ENCODE results near the gene RIMBP2.

The RIMBP2 gene

GRCh38 chr12:130579231-130579630, 136.9 kb downstream of the RIMBP2 start:
- no peaks in the 10 kb centered on the region for H3K4me1 ChIP-seq (ENCODE audit: control insufficient read depth, insufficient read depth, low read length)
- no peaks in the 10 kb centered on the region for H3K36me3 ChIP-seq (ENCODE audit: control insufficient read depth, insufficient read depth, low read length)
- no peak overlapping the region for H3K4me3 ChIP-seq (ENCODE audit: low read depth, low read length)
- H3K27me3 ChIP-seq (ENCODE audit: control insufficient read depth, insufficient read depth, low read length) = no peaks in the 10 kb centered on the region
- no peaks in the 10 kb centered on the region for H3K9me3 ChIP-seq (ENCODE audit: control insufficient read depth, insufficient read depth, low read length)
- H3K9ac ChIP-seq (ENCODE audit: low read depth, low read length) = no peak overlapping the region

- no peaks in the 10 kb centered on the region for H3K27me3 ChIP-seq (ENCODE audit: control insufficient read depth, insufficient read depth, low read length)
- no peaks in the 10 kb centered on the region for H3K4me1 ChIP-seq (ENCODE audit: control insufficient read depth, insufficient read depth, low read length)
- no peak overlapping the region for H3K9ac ChIP-seq (ENCODE audit: low read depth, low read length)
- H3K4me3 ChIP-seq (ENCODE audit: low read depth, low read length) = no peak overlapping the region
- H3K36me3 ChIP-seq (ENCODE audit: control insufficient read depth, insufficient read depth, low read length) = no peaks in the 10 kb centered on the region
- H3K9me3 ChIP-seq (ENCODE audit: control insufficient read depth, insufficient read depth, low read length) = no peaks in the 10 kb centered on the region
Measured at GRCh38 chr12:130577351-130577750, 138.7 kb downstream of the RIMBP2 start.

GRCh38 chr12:130576371-130576816, 139.7 kb downstream of the RIMBP2 start:
- no peaks in the 10 kb centered on the region for H3K4me1 ChIP-seq (ENCODE audit: control insufficient read depth, insufficient read depth, low read length)
- H3K4me3 ChIP-seq (ENCODE audit: low read depth, low read length) = no peak overlapping the region
- no peaks in the 10 kb centered on the region for H3K36me3 ChIP-seq (ENCODE audit: control insufficient read depth, insufficient read depth, low read length)
- H3K9ac ChIP-seq (ENCODE audit: low read depth, low read length) = no peak overlapping the region
- no peaks in the 10 kb centered on the region for H3K9me3 ChIP-seq (ENCODE audit: control insufficient read depth, insufficient read depth, low read length)
- no peaks in the 10 kb centered on the region for H3K27me3 ChIP-seq (ENCODE audit: control insufficient read depth, insufficient read depth, low read length)

- Histone ChIP-seq H3K9ac (ENCODE audit: low read depth, low read length) (no peak overlapping the region), H3K9me3 (ENCODE audit: control insufficient read depth, insufficient read depth, low read length) (no peaks in the 10 kb centered on the region), H3K4me1 (ENCODE audit: control insufficient read depth, insufficient read depth, low read length) (no peaks in the 10 kb centered on the region), H3K27me3 (ENCODE audit: control insufficient read depth, insufficient read depth, low read length) (no peaks in the 10 kb centered on the region), H3K4me3 (ENCODE audit: low read depth, low read length) (no peak overlapping the region), H3K36me3 (ENCODE audit: control insufficient read depth, insufficient read depth, low read length) (no peaks in the 10 kb centered on the region)
Measured at GRCh38 chr12:130574402-130574801, 141.7 kb downstream of the RIMBP2 start.

- no peaks in the 10 kb centered on the region for H3K4me1 ChIP-seq (ENCODE audit: control insufficient read depth, insufficient read depth, low read length)
- no peak overlapping the region for H3K9ac ChIP-seq (ENCODE audit: low read depth, low read length)
- no peaks in the 10 kb centered on the region for H3K9me3 ChIP-seq (ENCODE audit: control insufficient read depth, insufficient read depth, low read length)
- no peaks in the 10 kb centered on the region for H3K36me3 ChIP-seq (ENCODE audit: control insufficient read depth, insufficient read depth, low read length)
- H3K27me3 ChIP-seq (ENCODE audit: control insufficient read depth, insufficient read depth, low read length) = no peaks in the 10 kb centered on the region
- H3K4me3 ChIP-seq (ENCODE audit: low read depth, low read length) = no peak overlapping the region
Measured at GRCh38 chr12:130573766-130574165, 142.3 kb downstream of the RIMBP2 start.

- Histone ChIP-seq H3K9me3 (ENCODE audit: control insufficient read depth, insufficient read depth, low read length) (no peaks in the 10 kb centered on the region), H3K4me3 (ENCODE audit: low read depth, low read length) (no peak overlapping the region), H3K36me3 (ENCODE audit: control insufficient read depth, insufficient read depth, low read length) (no peaks in the 10 kb centered on the region), H3K9ac (ENCODE audit: low read depth, low read length) (no peak overlapping the region), H3K27me3 (ENCODE audit: control insufficient read depth, insufficient read depth, low read length) (no peaks in the 10 kb centered on the region), H3K4me1 (ENCODE audit: control insufficient read depth, insufficient read depth, low read length) (no peaks in the 10 kb centered on the region)
Measured at GRCh38 chr12:130573235-130573634, 142.9 kb downstream of the RIMBP2 start.

GRCh38 chr12:130572553-130572952, 143.5 kb downstream of the RIMBP2 start:
- H3K4me1 ChIP-seq (ENCODE audit: control insufficient read depth, insufficient read depth, low read length) = no peaks in the 10 kb centered on the region
- no peaks in the 10 kb centered on the region for H3K36me3 ChIP-seq (ENCODE audit: control insufficient read depth, insufficient read depth, low read length)
- H3K9ac ChIP-seq (ENCODE audit: low read depth, low read length) = no peak overlapping the region
- H3K27me3 ChIP-seq (ENCODE audit: control insufficient read depth, insufficient read depth, low read length) = no peaks in the 10 kb centered on the region
- no peaks in the 10 kb centered on the region for H3K9me3 ChIP-seq (ENCODE audit: control insufficient read depth, insufficient read depth, low read length)
- H3K4me3 ChIP-seq (ENCODE audit: low read depth, low read length) = no peak overlapping the region

GRCh38 chr12:130571734-130572133, 144.4 kb downstream of the RIMBP2 start:
- Histone ChIP-seq H3K9ac (ENCODE audit: low read depth, low read length) (no peak overlapping the region), H3K9me3 (ENCODE audit: control insufficient read depth, insufficient read depth, low read length) (no peaks in the 10 kb centered on the region), H3K4me3 (ENCODE audit: low read depth, low read length) (no peak overlapping the region), H3K27me3 (ENCODE audit: control insufficient read depth, insufficient read depth, low read length) (no peaks in the 10 kb centered on the region), H3K36me3 (ENCODE audit: control insufficient read depth, insufficient read depth, low read length) (no peaks in the 10 kb centered on the region), H3K4me1 (ENCODE audit: control insufficient read depth, insufficient read depth, low read length) (no peaks in the 10 kb centered on the region)

GRCh38 chr12:130571089-130571488, 145.0 kb downstream of the RIMBP2 start:
- H3K9ac ChIP-seq (ENCODE audit: low read depth, low read length) = no peak overlapping the region
- H3K27me3 ChIP-seq (ENCODE audit: control insufficient read depth, insufficient read depth, low read length) = no peaks in the 10 kb centered on the region
- H3K4me1 ChIP-seq (ENCODE audit: control insufficient read depth, insufficient read depth, low read length) = no peaks in the 10 kb centered on the region
- H3K9me3 ChIP-seq (ENCODE audit: control insufficient read depth, insufficient read depth, low read length) = peaks cover 1% of the 10 kb centered on the region
- no peaks in the 10 kb centered on the region for H3K36me3 ChIP-seq (ENCODE audit: control insufficient read depth, insufficient read depth, low read length)
- H3K4me3 ChIP-seq (ENCODE audit: low read depth, low read length) = no peak overlapping the region

GRCh38 chr12:130569521-130569920, 146.6 kb downstream of the RIMBP2 start:
- Histone ChIP-seq H3K9ac (ENCODE audit: low read depth, low read length) (no peak overlapping the region), H3K27me3 (ENCODE audit: control insufficient read depth, insufficient read depth, low read length) (no peaks in the 10 kb centered on the region), H3K4me1 (ENCODE audit: control insufficient read depth, insufficient read depth, low read length) (no peaks in the 10 kb centered on the region), H3K9me3 (ENCODE audit: control insufficient read depth, insufficient read depth, low read length) (peaks cover 3% of the 10 kb centered on the region), H3K4me3 (ENCODE audit: low read depth, low read length) (no peak overlapping the region), H3K36me3 (ENCODE audit: control insufficient read depth, insufficient read depth, low read length) (no peaks in the 10 kb centered on the region)

- H3K36me3 ChIP-seq (ENCODE audit: control insufficient read depth, insufficient read depth, low read length) = no peaks in the 10 kb centered on the region
- H3K9ac ChIP-seq (ENCODE audit: low read depth, low read length) = no peak overlapping the region
- H3K27me3 ChIP-seq (ENCODE audit: control insufficient read depth, insufficient read depth, low read length) = no peaks in the 10 kb centered on the region
- H3K4me1 ChIP-seq (ENCODE audit: control insufficient read depth, insufficient read depth, low read length) = no peaks in the 10 kb centered on the region
- no peak overlapping the region for H3K4me3 ChIP-seq (ENCODE audit: low read depth, low read length)
- H3K9me3 ChIP-seq (ENCODE audit: control insufficient read depth, insufficient read depth, low read length) = peaks cover 3% of the 10 kb centered on the region
Measured at GRCh38 chr12:130568501-130568900, 147.6 kb downstream of the RIMBP2 start.

- H3K27me3 ChIP-seq (ENCODE audit: control insufficient read depth, insufficient read depth, low read length) = no peaks in the 10 kb centered on the region
- H3K4me1 ChIP-seq (ENCODE audit: control insufficient read depth, insufficient read depth, low read length) = no peaks in the 10 kb centered on the region
- no peaks in the 10 kb centered on the region for H3K36me3 ChIP-seq (ENCODE audit: control insufficient read depth, insufficient read depth, low read length)
- H3K4me3 ChIP-seq (ENCODE audit: low read depth, low read length) = no peak overlapping the region
- peaks cover 3% of the 10 kb centered on the region for H3K9me3 ChIP-seq (ENCODE audit: control insufficient read depth, insufficient read depth, low read length)
- no peak overlapping the region for H3K9ac ChIP-seq (ENCODE audit: low read depth, low read length)
Measured at GRCh38 chr12:130568041-130568440, 148.1 kb downstream of the RIMBP2 start.
